SK-N-SH treated with all-trans-retinoic acid at 6 μM for 48 hours (cell line): ENCODE data around the gene TRIB2.
A peak's percentile ranks its signal among the peaks of the same experiment; 100 is the strongest.

ENCODE experiments used
- ATAC-seq: fragments of 200-7000 bp; cut with Tn5 transposase; 3 replicates; pipeline ENCODE4 v1.9.1; 2020; ENCODE audit warnings: mild to moderate bottlenecking, moderate library complexity
- ARNTL ChIP-seq: fragments of 450-650 bp; formaldehyde crosslinking; IDR thresholded peaks from 2 replicates; pipeline ENCODE4 v1.5.0; 2020; ENCODE audit warnings: low read depth, mild to moderate bottlenecking, moderate library complexity, borderline replicate concordance
- BACH2 ChIP-seq: fragments of 250-450 bp; sonication (Bioruptor Pico); IDR thresholded peaks from 2 replicates; pipeline ENCODE4 v1.9.0; 2021; ENCODE audit warnings: mild to moderate bottlenecking, borderline replicate concordance
- CSDC2 ChIP-seq: fragments of 250-450 bp; sonication (Bioruptor Pico); IDR thresholded peaks from 2 replicates; pipeline ENCODE4 v1.5.0; 2020; ENCODE audit warnings: mild to moderate bottlenecking, moderate library complexity
- ESRRG ChIP-seq: fragments of 250-450 bp; sonication (Bioruptor Pico); IDR thresholded peaks from 2 replicates; pipeline ENCODE4 v1.6.1; 2021; ENCODE audit warnings: mild to moderate bottlenecking
- GLIS3 ChIP-seq: fragments of 250-450 bp; sonication (Bioruptor Pico); IDR thresholded peaks from 2 replicates; pipeline ENCODE4 v1.5.0; 2020; ENCODE audit warnings: mild to moderate bottlenecking, moderate library complexity
- ISL1 ChIP-seq: fragments of 250-450 bp; sonication (Bioruptor Pico); IDR thresholded peaks from 2 replicates; pipeline ENCODE4 v2.1.2; 2022; ENCODE audit warnings: mild to moderate bottlenecking, moderate library complexity
- OSR1 ChIP-seq: fragments of 250-450 bp; sonication (Bioruptor Pico); IDR thresholded peaks from 2 replicates; pipeline ENCODE4 v1.8.0; 2022; ENCODE audit warnings: moderate library complexity, mild to moderate bottlenecking, inconsistent platforms
- PATZ1 ChIP-seq: fragments of 250-450 bp; sonication (Bioruptor Pico); IDR thresholded peaks from 2 replicates; pipeline ENCODE4 v1.8.0; 2020; ENCODE audit warnings: mild to moderate bottlenecking, moderate library complexity, borderline replicate concordance
- PPARA ChIP-seq: fragments of 250-450 bp; sonication (Bioruptor Pico); IDR thresholded peaks from 2 replicates; pipeline ENCODE4 v1.5.0; 2020; ENCODE audit warnings: mild to moderate bottlenecking, borderline replicate concordance
- TOX ChIP-seq: fragments of 250-450 bp; sonication (Bioruptor Pico); IDR thresholded peaks from 2 replicates; pipeline ENCODE4 v1.8.0; 2021; ENCODE audit warnings: mild to moderate bottlenecking, moderate library complexity, borderline replicate concordance
- ZC3H10 ChIP-seq: fragments of 250-450 bp; sonication (Bioruptor Pico); IDR thresholded peaks from 2 replicates; pipeline ENCODE4 v1.5.1; 2021; ENCODE audit warnings: mild to moderate bottlenecking, moderate library complexity
- ZFP3 ChIP-seq: fragments of 250-450 bp; sonication (Bioruptor Pico); IDR thresholded peaks from 2 replicates; pipeline ENCODE4 v1.5.0; 2020; ENCODE audit warnings: mild to moderate bottlenecking, moderate library complexity
- ZNF565 ChIP-seq: fragments of 450-650 bp; formaldehyde crosslinking; conservative IDR thresholded peaks from 2 replicates; pipeline ENCODE4 v1.5.0; 2020; ENCODE audit warnings: low read depth, mild to moderate bottlenecking, moderate library complexity
- ZNF70 ChIP-seq: fragments of 450-650 bp; formaldehyde crosslinking; IDR thresholded peaks from 2 replicates; pipeline ENCODE4 v1.5.0; 2020; ENCODE audit warnings: mild to moderate bottlenecking, moderate library complexity
- TF ChIP-seq, protein P1 (sequence below): fragments of 250-450 bp; sonication (Bioruptor Pico); IDR thresholded peaks from 2 replicates; pipeline ENCODE4 v1.5.0; 2020; ENCODE audit warnings: mild to moderate bottlenecking, moderate library complexity
- TF ChIP-seq, protein P2 (sequence below): fragments of 250-450 bp; sonication (Bioruptor Pico); IDR thresholded peaks from 2 replicates; pipeline ENCODE4 v1.5.1; 2020; ENCODE audit warnings: low read depth, mild to moderate bottlenecking, moderate library complexity
- TF ChIP-seq, protein P3 (sequence below): fragments of 250-450 bp; sonication (Bioruptor Pico); IDR thresholded peaks from 2 replicates; pipeline ENCODE4 v1.5.1; 2021; ENCODE audit warnings: mild to moderate bottlenecking, moderate library complexity

The TRIB2 gene

DNA sequence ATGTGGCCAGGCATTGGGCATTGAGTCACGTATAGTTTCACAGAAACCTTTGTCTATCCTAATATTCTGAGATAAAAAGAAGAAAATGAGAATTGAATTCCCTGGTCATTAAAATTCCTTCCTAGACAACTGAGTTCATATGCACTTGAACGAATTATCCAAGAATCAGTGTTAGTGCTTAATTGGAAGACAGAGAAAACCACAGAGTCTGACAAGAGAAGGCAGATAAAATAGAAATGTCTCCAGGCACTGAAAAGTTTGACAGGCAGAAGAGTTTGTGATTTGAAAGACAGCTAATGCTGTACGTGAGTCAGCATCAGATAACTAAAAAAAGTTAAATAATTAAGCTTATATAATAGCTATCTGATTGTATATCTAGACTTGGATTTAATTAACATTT, 47.7 kb upstream of the TRIB2 start (continued):
- TF ChIP-seq, protein P1, sequence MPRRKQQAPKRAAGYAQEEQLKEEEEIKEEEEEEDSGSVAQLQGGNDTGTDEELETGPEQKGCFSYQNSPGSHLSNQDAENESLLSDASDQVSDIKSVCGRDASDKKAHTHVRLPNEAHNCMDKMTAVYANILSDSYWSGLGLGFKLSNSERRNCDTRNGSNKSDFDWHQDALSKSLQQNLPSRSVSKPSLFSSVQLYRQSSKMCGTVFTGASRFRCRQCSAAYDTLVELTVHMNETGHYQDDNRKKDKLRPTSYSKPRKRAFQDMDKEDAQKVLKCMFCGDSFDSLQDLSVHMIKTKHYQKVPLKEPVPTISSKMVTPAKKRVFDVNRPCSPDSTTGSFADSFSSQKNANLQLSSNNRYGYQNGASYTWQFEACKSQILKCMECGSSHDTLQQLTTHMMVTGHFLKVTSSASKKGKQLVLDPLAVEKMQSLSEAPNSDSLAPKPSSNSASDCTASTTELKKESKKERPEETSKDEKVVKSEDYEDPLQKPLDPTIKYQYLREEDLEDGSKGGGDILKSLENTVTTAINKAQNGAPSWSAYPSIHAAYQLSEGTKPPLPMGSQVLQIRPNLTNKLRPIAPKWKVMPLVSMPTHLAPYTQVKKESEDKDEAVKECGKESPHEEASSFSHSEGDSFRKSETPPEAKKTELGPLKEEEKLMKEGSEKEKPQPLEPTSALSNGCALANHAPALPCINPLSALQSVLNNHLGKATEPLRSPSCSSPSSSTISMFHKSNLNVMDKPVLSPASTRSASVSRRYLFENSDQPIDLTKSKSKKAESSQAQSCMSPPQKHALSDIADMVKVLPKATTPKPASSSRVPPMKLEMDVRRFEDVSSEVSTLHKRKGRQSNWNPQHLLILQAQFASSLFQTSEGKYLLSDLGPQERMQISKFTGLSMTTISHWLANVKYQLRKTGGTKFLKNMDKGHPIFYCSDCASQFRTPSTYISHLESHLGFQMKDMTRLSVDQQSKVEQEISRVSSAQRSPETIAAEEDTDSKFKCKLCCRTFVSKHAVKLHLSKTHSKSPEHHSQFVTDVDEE (CRISPR knock-in tag) = 0 out of 2 replicates have a peak, but pooled peaks have one; percentile 33
- TF ChIP-seq ARNTL (CRISPR knock-in tag) (no peak), ESRRG (CRISPR knock-in tag) (no peak), PATZ1 (CRISPR knock-in tag) (no peak), ZNF565 (CRISPR knock-in tag) (no peak)
- TF ChIP-seq, all 23 proteins: peak for 4

- TF ChIP-seq, protein P1 (CRISPR knock-in tag) = no peak
- TF ChIP-seq ISL1 (CRISPR knock-in tag) (no peak), PATZ1 (CRISPR knock-in tag) (no peak), ARNTL (CRISPR knock-in tag) (no peak), TOX (no peak), GLIS3 (CRISPR knock-in tag) (no peak), ESRRG (CRISPR knock-in tag) (no peak), OSR1 (CRISPR knock-in tag) (no peak), PPARA (CRISPR knock-in tag) (no peak), ZNF70 (CRISPR knock-in tag) (no peak)
- ATAC-seq = no peak
Observed at GRCh38 chr2:12672711-12673315, 43.9 kb upstream of the TRIB2 start.

DNA sequence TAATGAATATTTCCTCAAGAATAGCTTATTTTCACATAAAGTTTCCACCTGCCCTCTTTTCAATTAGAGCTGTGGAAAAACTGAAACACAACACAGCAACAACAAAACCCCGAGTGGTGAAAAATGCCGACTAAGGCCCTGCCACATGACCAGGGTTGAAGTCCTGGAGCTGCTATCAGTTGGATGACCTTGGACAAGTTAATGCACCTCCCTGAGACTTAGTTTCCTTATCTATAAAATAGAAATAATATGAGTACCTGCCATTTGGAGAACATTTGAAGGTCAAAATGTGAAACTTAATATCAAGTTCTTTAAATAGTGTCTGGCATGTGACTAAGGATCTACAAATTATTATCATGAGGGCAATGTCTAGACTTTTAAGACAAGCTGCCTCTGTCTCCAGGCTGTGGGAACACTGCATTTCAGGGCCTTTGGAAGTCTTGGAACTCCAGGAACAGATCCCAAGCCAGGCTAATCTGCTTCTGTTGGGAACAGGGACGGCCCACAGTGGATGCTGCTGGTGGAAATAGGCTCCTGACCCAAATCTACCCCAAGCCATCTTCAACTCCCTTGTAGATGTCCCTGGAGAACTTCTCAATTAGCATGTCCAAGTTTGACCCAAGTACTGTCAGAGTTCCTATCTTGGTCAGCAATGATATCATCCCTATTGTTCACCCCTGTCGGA, 42.0 kb upstream of the TRIB2 start:
- TF ChIP-seq, protein P2, sequence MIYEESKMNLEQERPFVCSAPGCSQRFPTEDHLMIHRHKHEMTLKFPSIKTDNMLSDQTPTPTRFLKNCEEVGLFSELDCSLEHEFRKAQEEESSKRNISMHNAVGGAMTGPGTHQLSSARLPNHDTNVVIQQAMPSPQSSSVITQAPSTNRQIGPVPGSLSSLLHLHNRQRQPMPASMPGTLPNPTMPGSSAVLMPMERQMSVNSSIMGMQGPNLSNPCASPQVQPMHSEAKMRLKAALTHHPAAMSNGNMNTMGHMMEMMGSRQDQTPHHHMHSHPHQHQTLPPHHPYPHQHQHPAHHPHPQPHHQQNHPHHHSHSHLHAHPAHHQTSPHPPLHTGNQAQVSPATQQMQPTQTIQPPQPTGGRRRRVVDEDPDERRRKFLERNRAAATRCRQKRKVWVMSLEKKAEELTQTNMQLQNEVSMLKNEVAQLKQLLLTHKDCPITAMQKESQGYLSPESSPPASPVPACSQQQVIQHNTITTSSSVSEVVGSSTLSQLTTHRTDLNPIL (CRISPR knock-in tag) = no peak
- TF ChIP-seq BACH2 (CRISPR knock-in tag) = no peak
- no peak for TF ChIP-seq OSR1 (CRISPR knock-in tag)
- TF ChIP-seq, protein P3, sequence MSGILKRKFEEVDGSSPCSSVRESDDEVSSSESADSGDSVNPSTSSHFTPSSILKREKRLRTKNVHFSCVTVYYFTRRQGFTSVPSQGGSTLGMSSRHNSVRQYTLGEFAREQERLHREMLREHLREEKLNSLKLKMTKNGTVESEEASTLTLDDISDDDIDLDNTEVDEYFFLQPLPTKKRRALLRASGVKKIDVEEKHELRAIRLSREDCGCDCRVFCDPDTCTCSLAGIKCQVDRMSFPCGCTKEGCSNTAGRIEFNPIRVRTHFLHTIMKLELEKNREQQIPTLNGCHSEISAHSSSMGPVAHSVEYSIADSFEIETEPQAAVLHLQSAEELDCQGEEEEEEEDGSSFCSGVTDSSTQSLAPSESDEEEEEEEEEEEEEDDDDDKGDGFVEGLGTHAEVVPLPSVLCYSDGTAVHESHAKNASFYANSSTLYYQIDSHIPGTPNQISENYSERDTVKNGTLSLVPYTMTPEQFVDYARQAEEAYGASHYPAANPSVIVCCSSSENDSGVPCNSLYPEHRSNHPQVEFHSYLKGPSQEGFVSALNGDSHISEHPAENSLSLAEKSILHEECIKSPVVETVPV (CRISPR knock-in tag) = no peak
- TF ChIP-seq CSDC2 (CRISPR knock-in tag) = no peak
- no peak for TF ChIP-seq GLIS3 (CRISPR knock-in tag)
- TF ChIP-seq ISL1 (CRISPR knock-in tag) = no peak
- no peak for TF ChIP-seq ARNTL (CRISPR knock-in tag)
- no peak for TF ChIP-seq ZC3H10 (CRISPR knock-in tag)
- TF ChIP-seq TOX = no peak
- TF ChIP-seq ZNF70 (CRISPR knock-in tag) = no peak
- no peak for TF ChIP-seq ZFP3
- no peak for ATAC-seq
